Mesenchymal stem cell (in vitro differentiated cells and primary cell): ENCODE measurements around the gene PDHX.

Experiments used
- DNase-seq: peaks from one replicate; pipeline ENCODE4 v3.0.0-alpha.2; 2013
- H2AFZ ChIP-seq: one replicate; pipeline ENCODE4 v1.6.1; 2013; ENCODE audit warnings: low read depth, mild to moderate bottlenecking, control low read depth, inconsistent platforms, low read length, moderate library complexity
- H2AK5ac ChIP-seq: 2 replicates; pipeline ENCODE4 v1.6.1; 2013; ENCODE audit warnings: low read length, moderate library complexity, mild to moderate bottlenecking, inconsistent platforms; ENCODE audit not compliant: severe bottlenecking
- H2BK120ac ChIP-seq: one replicate; pipeline ENCODE4 v1.6.1; 2013; ENCODE audit warnings: low read depth, mild to moderate bottlenecking, inconsistent platforms, low read length, moderate library complexity
- H2BK12ac ChIP-seq, 2 experiments: one replicate each; pipeline ENCODE4 v1.6.1; 2013; ENCODE audit warnings: inconsistent platforms in 2 of 2, low read length in 2 of 2, mild to moderate bottlenecking in 2 of 2, moderate library complexity in 2 of 2, control low read depth in 1 of 2
- H2BK15ac ChIP-seq: one replicate; pipeline ENCODE4 v1.6.1; 2013; ENCODE audit warnings: mild to moderate bottlenecking, low read depth, inconsistent platforms; ENCODE audit not compliant: poor library complexity, severe bottlenecking
- H2BK5ac ChIP-seq: 2 replicates; pipeline ENCODE4 v1.6.1; 2013; ENCODE audit warnings: low read depth, mild to moderate bottlenecking, low read length, control low read depth, inconsistent platforms; ENCODE audit not compliant: poor library complexity, severe bottlenecking
- H3K14ac ChIP-seq, 2 experiments: one replicate each; pipeline ENCODE4 v1.6.1; 2013; ENCODE audit warnings: inconsistent platforms in 2 of 2, low read length in 2 of 2, control low read depth in 1 of 2, mild to moderate bottlenecking in 1 of 2, moderate library complexity in 1 of 2
- H3K18ac ChIP-seq, 2 experiments: one replicate each; pipeline ENCODE4 v1.6.1; 2013; ENCODE audit warnings: inconsistent platforms in 2 of 2, low read length in 2 of 2, control low read depth in 1 of 2, low read depth in 1 of 2, mild to moderate bottlenecking in 1 of 2
- H3K23ac ChIP-seq, 2 experiments: one replicate each; pipeline ENCODE4 v1.6.1; 2013; ENCODE audit warnings: inconsistent platforms in 2 of 2, low read length in 2 of 2, mild to moderate bottlenecking in 2 of 2, moderate library complexity in 2 of 2, control low read depth in 1 of 2
- H3K27ac ChIP-seq: 2 replicates; pipeline ENCODE4 v1.5.1; 2013; ENCODE audit warnings: mild to moderate bottlenecking, moderate library complexity, low read length, control low read depth, inconsistent platforms; ENCODE audit not compliant: poor library complexity, severe bottlenecking
- H3K27me3 ChIP-seq, 2 experiments: 2 replicates each; pipeline versions ENCODE4 v1.6.1 to v1.7.0; 2013; ENCODE audit warnings: low read length in 2 of 2, mild to moderate bottlenecking in 2 of 2, moderate library complexity in 2 of 2, control low read depth in 1 of 2, inconsistent platforms in 1 of 2; ENCODE audit not compliant: control insufficient read depth in 1 of 2, insufficient read depth in 1 of 2
- H3K36me3 ChIP-seq, 2 experiments: 2 replicates each; pipeline versions ENCODE4 v1.6.1 to v1.7.0; 2013; ENCODE audit warnings: low read length in 2 of 2, control low read depth in 1 of 2, inconsistent platforms in 1 of 2, low read depth in 1 of 2, mild to moderate bottlenecking in 1 of 2; ENCODE audit not compliant: insufficient read depth in 2 of 2, control insufficient read depth in 1 of 2
- H3K4ac ChIP-seq, 2 experiments: one replicate each; pipeline ENCODE4 v1.6.1; 2013; ENCODE audit warnings: inconsistent platforms in 2 of 2, low read length in 2 of 2, mild to moderate bottlenecking in 2 of 2, moderate library complexity in 2 of 2, control low read depth in 1 of 2, low read depth in 1 of 2
- H3K4me1 ChIP-seq: 2 replicates; pipeline ENCODE4 v1.6.1; 2013; ENCODE audit warnings: low read depth, low read length, control low read depth; ENCODE audit not compliant: control insufficient read depth, insufficient read depth
- H3K4me2 ChIP-seq: 2 replicates; pipeline ENCODE4 v1.6.1; 2013; ENCODE audit warnings: low read length, mild to moderate bottlenecking, inconsistent platforms; ENCODE audit not compliant: poor library complexity, severe bottlenecking
- H3K4me3 ChIP-seq, 2 experiments: 2 replicates each; pipeline versions ENCODE4 v1.5.1 to v1.7.0; 2013; ENCODE audit warnings: low read length in 2 of 2, mild to moderate bottlenecking in 2 of 2, control low read depth in 1 of 2, low read depth in 1 of 2; ENCODE audit not compliant: insufficient read depth in 1 of 2
- H3K79me1 ChIP-seq: replicated peaks from 2 replicates; pipeline ENCODE4 v1.6.1; 2013; ENCODE audit warnings: mild to moderate bottlenecking, control low read depth, low read length, inconsistent platforms; ENCODE audit not compliant: poor library complexity, severe bottlenecking
- H3K9ac ChIP-seq: 2 replicates; pipeline ENCODE4 v1.7.0; 2013; ENCODE audit warnings: mild to moderate bottlenecking, low read length, moderate library complexity
- H3K9me3 ChIP-seq: 2 replicates; pipeline ENCODE4 v1.7.0; 2013; ENCODE audit warnings: mild to moderate bottlenecking, low read length; ENCODE audit not compliant: control insufficient read depth
- H4K8ac ChIP-seq: one replicate; pipeline ENCODE4 v1.6.1; 2013; ENCODE audit warnings: inconsistent platforms, mild to moderate bottlenecking, low read length, moderate library complexity
- H4K91ac ChIP-seq: one replicate; pipeline ENCODE4 v1.6.1; 2013; ENCODE audit warnings: mild to moderate bottlenecking, low read length, inconsistent platforms
- WGBS: methylation state at CpG from one replicate; pipeline ENCODE4 v1.1.7; 2013; ENCODE audit warnings: mixed read lengths; 5-methylcytosine and 5-hydroxymethylcytosine counted together

PDHX gene

GRCh38 chr11:34938611-34939010 is 22.2 kb downstream of the PDHX start:
- no peak overlapping the region for H2AK5ac ChIP-seq

GRCh38 chr11:34940026-34940677 is 23.7 kb downstream of the PDHX start:
- H3K9me3 ChIP-seq, result peaks cover 7% of the 10 kb centered on the region
- no peaks in the 10 kb centered on the region for H3K27me3 ChIP-seq
- no peak overlapping the region for H4K8ac ChIP-seq
- H3K4me1 ChIP-seq, result no peaks in the 10 kb centered on the region
- no peak overlapping the region for H2AFZ ChIP-seq
- no peak overlapping the region for H2BK120ac ChIP-seq
- no peak overlapping the region for H2BK15ac ChIP-seq
- H2BK12ac ChIP-seq, result no peak overlapping the region
- H2AK5ac ChIP-seq, result no peak overlapping the region
- no peak overlapping the region for H2BK5ac ChIP-seq
- H3K4me3 ChIP-seq, result no peak overlapping the region
- H4K91ac ChIP-seq, result no peak overlapping the region
- H3K27ac ChIP-seq, result no peak overlapping the region
- 80% methylated on average over 1 of the region's 4 CpGs for WGBS
- H3K36me3 ChIP-seq, result peaks cover 3 to 36% of the 10 kb centered on the region in 2 experiments
- H3K18ac ChIP-seq, result no peak overlapping the region
- no peak overlapping the region for H3K23ac ChIP-seq
- DNase-seq, result peak; percentile 23
- H3K4me2 ChIP-seq, result no peak overlapping the region
- H3K14ac ChIP-seq, result no peak overlapping the region
- peaks cover 28% of the 10 kb centered on the region for H3K79me1 ChIP-seq
- no peak overlapping the region for H3K4ac ChIP-seq
- H3K9ac ChIP-seq, result peak overlapping the region; percentile 3

More at GRCh38 chr11:34938611-34939010, 22.2 kb downstream of the PDHX start:
- H3K79me1 ChIP-seq, result peaks cover 30% of the 10 kb centered on the region
- no peak overlapping the region for H3K4ac ChIP-seq
- H2BK5ac ChIP-seq, result no peak overlapping the region
- no peak overlapping the region for H2AFZ ChIP-seq
- no peaks in the 10 kb centered on the region for H3K4me1 ChIP-seq
- no peak overlapping the region for H3K4me3 ChIP-seq
- WGBS, result no CpG with 5 or more reads among the region's 1 CpG
- peaks cover 3 to 38% of the 10 kb centered on the region in 2 experiments for H3K36me3 ChIP-seq
- H3K4me2 ChIP-seq, result no peak overlapping the region
- no peak overlapping the region for H3K18ac ChIP-seq
- H3K27ac ChIP-seq, result no peak overlapping the region
- H3K14ac ChIP-seq, result no peak overlapping the region
- no peak overlapping the region for H3K23ac ChIP-seq
- no peak overlapping the region for H4K8ac ChIP-seq
- H2BK12ac ChIP-seq, result no peak overlapping the region
- no peak overlapping the region for H3K9ac ChIP-seq
- no peak overlapping the region for H2BK120ac ChIP-seq
- no peaks in the 10 kb centered on the region for H3K27me3 ChIP-seq
- H3K9me3 ChIP-seq, result no peaks in the 10 kb centered on the region
- DNase-seq, result no peak
- H4K91ac ChIP-seq, result no peak overlapping the region
- H2BK15ac ChIP-seq, result no peak overlapping the region

DNA sequence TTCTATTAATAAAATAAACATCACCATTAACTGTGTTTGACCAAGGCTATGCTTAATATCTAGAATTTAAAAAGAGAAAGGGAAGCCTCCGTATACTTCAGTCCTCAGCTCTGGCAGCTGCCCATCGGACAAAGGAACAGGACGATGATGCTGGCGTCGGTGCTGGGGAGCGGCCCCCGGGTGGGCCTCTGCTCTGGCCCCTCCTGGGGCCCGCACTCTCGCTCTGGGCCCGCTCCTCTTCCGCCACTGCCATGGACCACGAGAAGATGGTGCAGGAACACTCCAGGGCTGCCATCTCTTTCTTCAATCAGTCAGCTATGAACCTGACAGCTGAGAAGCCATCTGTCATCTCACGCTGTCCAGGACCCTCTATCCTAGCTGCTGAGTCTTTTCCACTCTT is 25.3 kb downstream of the PDHX start:
- H2BK120ac ChIP-seq, result no peak overlapping the region
- H3K4me2 ChIP-seq, result no peak overlapping the region
- no peak for DNase-seq
- no peaks in the 10 kb centered on the region for H3K4me1 ChIP-seq
- 99% methylated on average over 13 of the region's 13 CpGs for WGBS
- no peak overlapping the region for H3K9ac ChIP-seq
- no peak overlapping the region for H2BK12ac ChIP-seq
- H4K8ac ChIP-seq, result no peak overlapping the region
- no peaks in the 10 kb centered on the region for H3K27me3 ChIP-seq
- no peak overlapping the region for H4K91ac ChIP-seq
- no peak overlapping the region for H3K27ac ChIP-seq
- no peak overlapping the region for H3K18ac ChIP-seq
- peaks cover 7% of the 10 kb centered on the region for H3K9me3 ChIP-seq
- H3K79me1 ChIP-seq, result peaks cover 24% of the 10 kb centered on the region
- peaks cover 3 to 22% of the 10 kb centered on the region in 2 experiments for H3K36me3 ChIP-seq
- H2BK5ac ChIP-seq, result no peak overlapping the region
- no peak overlapping the region for H3K4ac ChIP-seq
- H3K23ac ChIP-seq, result no peak overlapping the region
- H2AK5ac ChIP-seq, result no peak overlapping the region
- H3K14ac ChIP-seq, result no peak overlapping the region
- no peak overlapping the region for H2BK15ac ChIP-seq
- H2AFZ ChIP-seq, result no peak overlapping the region
- H3K4me3 ChIP-seq, result no peak overlapping the region

DNA sequence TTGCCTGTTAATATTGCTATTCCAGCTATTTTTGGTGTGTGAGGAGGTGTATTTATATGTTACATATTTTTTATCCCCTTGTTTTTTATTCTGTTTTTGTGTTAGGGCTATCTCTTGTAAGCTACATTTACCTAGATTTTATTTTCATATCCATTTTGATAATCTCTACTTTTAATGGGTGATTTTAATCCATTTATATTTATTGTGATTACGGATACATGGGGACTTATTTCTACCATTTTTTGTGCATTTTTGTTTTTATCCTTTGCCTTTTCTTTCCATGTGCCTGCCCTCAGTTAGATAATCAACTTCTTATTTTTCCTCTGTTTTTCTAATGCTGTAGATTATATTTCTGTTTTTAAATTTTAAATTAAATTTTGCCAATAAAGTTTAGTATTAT is 28.3 kb downstream of the PDHX start:
- no CpG with 5 or more reads among the region's 1 CpG for WGBS

More for the DNA sequence above, 28.3 kb downstream of the PDHX start:
- no peak overlapping the region for H3K4ac ChIP-seq
- H3K23ac ChIP-seq, result no peak overlapping the region
- DNase-seq, result no peak
- H3K14ac ChIP-seq, result no peak overlapping the region
- H3K79me1 ChIP-seq, result peaks cover 19% of the 10 kb centered on the region
- H2AFZ ChIP-seq, result no peak overlapping the region
- H3K27ac ChIP-seq, result no peak overlapping the region
- H3K4me1 ChIP-seq, result no peaks in the 10 kb centered on the region
- no peak overlapping the region for H3K9ac ChIP-seq
- H2BK120ac ChIP-seq, result no peak overlapping the region
- H2BK5ac ChIP-seq, result no peak overlapping the region
- H3K4me2 ChIP-seq, result no peak overlapping the region
- no peak overlapping the region for H3K18ac ChIP-seq
- H3K36me3 ChIP-seq, result peaks cover 3 to 26% of the 10 kb centered on the region in 2 experiments
- peaks cover 7% of the 10 kb centered on the region for H3K9me3 ChIP-seq
- no peak overlapping the region for H4K8ac ChIP-seq
- H2AK5ac ChIP-seq, result no peak overlapping the region
- H3K27me3 ChIP-seq, result no peaks in the 10 kb centered on the region
- H3K4me3 ChIP-seq, result no peak overlapping the region
- no peak overlapping the region for H4K91ac ChIP-seq
- no peak overlapping the region for H2BK12ac ChIP-seq
- H2BK15ac ChIP-seq, result no peak overlapping the region
